Panc1 (cell line): ENCODE results near the gene TSPOAP1. TPM values are rescaled to one million over a fixed set of nuclear protein-coding genes. Genes with fewer than 3 reads are reported as not detected.

Experiments
- ATAC-seq: fragments of 200-7000 bp; cut with Tn5 transposase; 2 replicates; pipeline ENCODE4 v1.9.1; 2020; ENCODE audit warnings: mild to moderate bottlenecking, moderate library complexity
- BruUV-seq: library from RNA; stranded (reverse); fragments of 400-500 nt; replicated peaks from 2 replicates; lab custom pipeline; 2021; lab: Mats Ljungman, UMichigan
- CTCF ChIA-PET: fragments of 300-600 bp; sonication (Branson Sonifier 250); formaldehyde crosslinking; loops from one replicate; lab custom pipeline; 2022; ENCODE audit warnings: antibody characterized with exemption; lab: Charles Lee
- POLR2A ChIA-PET: fragments of 300-600 bp; sonication (Branson Sonifier 250); formaldehyde crosslinking; loops from one replicate; lab custom pipeline; 2022; ENCODE audit warnings: antibody characterized with exemption; lab: Charles Lee
- DNase-seq: peaks from one replicate; pipeline ENCODE4 v3.0.0-alpha.2; 2010; ENCODE audit warnings: low read depth, low spot score
- H3K27ac ChIP-seq: 2 replicates; pipeline ENCODE4 v1.5.1; 2011; ENCODE audit warnings: mild to moderate bottlenecking, low read length, inconsistent platforms
- H3K27me3 ChIP-seq: fragments of 200-500 bp; sonication (Bioruptor generic); 2 replicates; pipeline ENCODE4 v1.6.0; 2014; ENCODE audit warnings: low read length, inconsistent platforms; ENCODE audit not compliant: control insufficient read depth, insufficient read depth
- H3K36me3 ChIP-seq: fragments of 200-500 bp; sonication (Bioruptor generic); 2 replicates; pipeline ENCODE4 v1.5.1; 2014; ENCODE audit warnings: inconsistent platforms, mild to moderate bottlenecking, low read length, moderate library complexity; ENCODE audit not compliant: control insufficient read depth, insufficient read depth
- H3K4me1 ChIP-seq: 2 replicates; pipeline ENCODE4 v1.5.1; 2011; ENCODE audit warnings: inconsistent platforms, mild to moderate bottlenecking, low read length, moderate library complexity; ENCODE audit not compliant: control insufficient read depth, insufficient read depth
- H3K4me3 ChIP-seq, 2 experiments: 2 replicates each; pipeline ENCODE4 v1.5.1; 2011 to 2012; ENCODE audit warnings: low read depth in 2 of 2, low read length in 2 of 2, mild to moderate bottlenecking in 2 of 2, inconsistent platforms in 1 of 2, moderate library complexity in 1 of 2
- H3K9me3 ChIP-seq: fragments of 200-500 bp; sonication (Bioruptor generic); 2 replicates; pipeline ENCODE4 v1.5.1; 2014; ENCODE audit warnings: low read depth, mild to moderate bottlenecking, inconsistent platforms, low read length, moderate library complexity; ENCODE audit not compliant: control insufficient read depth, insufficient read depth
- CTCF ChIP-seq: fragments of 450-650 bp; IDR thresholded peaks from 2 replicates; pipeline ENCODE4 v1.5.1; 2017; ENCODE audit warnings: mild to moderate bottlenecking
- POLR2AphosphoS5 ChIP-seq: IDR thresholded peaks from 2 replicates; pipeline ENCODE4 v1.6.1; 2012; ENCODE audit warnings: mild to moderate bottlenecking, low read depth, low read length, moderate library complexity
- REST ChIP-seq, 2 experiments: IDR thresholded peaks; 2 replicates each; pipeline ENCODE4 v1.6.1; 2011 to 2012; ENCODE audit warnings: low read depth in 2 of 2, control low read depth in 1 of 2, low read length in 1 of 2, mild to moderate bottlenecking in 1 of 2, moderate library complexity in 1 of 2; ENCODE audit not compliant: insufficient read depth in 1 of 2
- SIN3A ChIP-seq: IDR thresholded peaks from 2 replicates; pipeline ENCODE4 v1.6.1; 2012; ENCODE audit warnings: low read depth, mild to moderate bottlenecking, low read length, moderate library complexity, borderline replicate concordance; ENCODE audit not compliant: insufficient read depth
- TCF7L2 ChIP-seq: IDR thresholded peaks from 2 replicates; pipeline ENCODE4 v1.6.1; 2011; ENCODE audit warnings: mild to moderate bottlenecking, low read depth, low read length, inconsistent platforms
- in situ Hi-C: cut with HindIII; loops from 2 replicates; pipeline ENCODE4 v1.10.0; 2016; ENCODE audit warnings: low sequenced_read_pairs, low pct_unique_long_range_greater_than_20kb
- intact Hi-C: fragments of 100-400 bp; cut with micrococcal nuclease; formaldehyde crosslinking; loops from one replicate; pipeline ENCODE4 v1.10.0; 2022; ENCODE audit not compliant: unreplicated experiment
- total RNA-seq: library from RNA; stranded (reverse); gene quantifications from one replicate; pipeline ENCODE4 v1.2.1, GENCODE V29; 2021; ENCODE audit not compliant: unreplicated experiment

Gene TSPOAP1
- total RNA-seq, 1 experiment from 2014 or later = 0.05 TPM

GRCh38 chr17:58283674-58284612 lies 44.7 kb downstream of the TSPOAP1 start:
- Histone ChIP-seq H3K4me3 (no peak overlapping the region), H3K36me3 (no peaks in the 10 kb centered on the region), H3K27ac (no peak overlapping the region), H3K27me3 (no peaks in the 10 kb centered on the region), H3K4me1 (no peaks in the 10 kb centered on the region), H3K9me3 (no peaks in the 10 kb centered on the region)
- ChIA-PET POLR2A (no interaction called here), CTCF (no interaction called here)
- intact Hi-C loops = no loop called here
- no TSS peak for BruUV-seq
- TF ChIP-seq REST (IDR thresholded peaks at IDR 0.05; ENCODE audit: insufficient read depth in 1 of 2, low read depth in 2 of 2, low read length in 1 of 2) = no peak
- TF ChIP-seq POLR2AphosphoS5 = no peak
- no peak for TF ChIP-seq TCF7L2
- no peak for TF ChIP-seq SIN3A
- TF ChIP-seq CTCF = no peak
- ATAC-seq (no peak), DNase-seq (no peak)
- in situ Hi-C loops = no loop called here

GRCh38 chr17:58282442-58282841 lies 46.2 kb downstream of the TSPOAP1 start:
- CTCF ChIA-PET = no interaction called here
- BruUV-seq = no TSS peak
- POLR2A ChIA-PET = no interaction called here
- Histone ChIP-seq H3K27me3 (no peaks in the 10 kb centered on the region), H3K9me3 (no peaks in the 10 kb centered on the region), H3K36me3 (no peaks in the 10 kb centered on the region), H3K27ac (no peak overlapping the region), H3K4me1 (no peaks in the 10 kb centered on the region), H3K4me3 (no peak overlapping the region)
- DNase-seq (no peak), ATAC-seq (no peak)
- intact Hi-C loops (no loop called here), in situ Hi-C loops (no loop called here)
- TF ChIP-seq SIN3A (no peak), CTCF (no peak), REST (IDR thresholded peaks at IDR 0.05; ENCODE audit: insufficient read depth in 1 of 2, low read depth in 2 of 2, low read length in 1 of 2) (no peak), TCF7L2 (no peak), POLR2AphosphoS5 (no peak)
